Measurements from ENCODE around the gene ABTB1.

ABTB1 gene

DNA sequence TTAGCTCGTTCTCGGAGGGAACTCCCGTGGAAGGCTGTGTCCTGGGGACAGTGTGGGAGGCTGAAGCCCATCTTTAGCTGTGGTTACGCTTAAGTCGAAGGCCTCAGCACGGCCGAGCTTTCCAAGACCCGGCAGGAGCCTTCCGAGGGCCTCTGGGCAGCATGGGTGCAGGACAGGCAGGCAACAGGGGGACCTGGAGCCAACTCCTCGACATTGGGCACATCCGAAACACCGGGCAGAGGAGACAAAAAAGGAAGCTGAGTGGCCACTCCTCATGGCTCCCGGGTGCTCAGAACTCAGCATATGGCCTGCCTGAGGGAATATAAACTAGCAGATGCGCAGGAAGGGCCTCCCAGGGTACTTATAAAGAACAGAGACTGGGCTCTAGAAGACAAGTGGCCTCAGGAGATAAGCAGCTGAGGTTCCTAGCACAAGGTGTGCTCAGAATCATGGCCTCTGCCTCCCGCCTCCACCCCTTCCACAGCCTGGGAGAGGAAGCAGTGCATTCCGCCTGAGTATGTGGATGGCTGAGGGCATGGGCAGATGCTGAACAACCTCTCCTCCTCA lies 34.1 kb downstream of the ABTB1 start:
- H3K27ac ChIP-seq = no peak overlapping the region
- TF ChIP-seq, protein P1, sequence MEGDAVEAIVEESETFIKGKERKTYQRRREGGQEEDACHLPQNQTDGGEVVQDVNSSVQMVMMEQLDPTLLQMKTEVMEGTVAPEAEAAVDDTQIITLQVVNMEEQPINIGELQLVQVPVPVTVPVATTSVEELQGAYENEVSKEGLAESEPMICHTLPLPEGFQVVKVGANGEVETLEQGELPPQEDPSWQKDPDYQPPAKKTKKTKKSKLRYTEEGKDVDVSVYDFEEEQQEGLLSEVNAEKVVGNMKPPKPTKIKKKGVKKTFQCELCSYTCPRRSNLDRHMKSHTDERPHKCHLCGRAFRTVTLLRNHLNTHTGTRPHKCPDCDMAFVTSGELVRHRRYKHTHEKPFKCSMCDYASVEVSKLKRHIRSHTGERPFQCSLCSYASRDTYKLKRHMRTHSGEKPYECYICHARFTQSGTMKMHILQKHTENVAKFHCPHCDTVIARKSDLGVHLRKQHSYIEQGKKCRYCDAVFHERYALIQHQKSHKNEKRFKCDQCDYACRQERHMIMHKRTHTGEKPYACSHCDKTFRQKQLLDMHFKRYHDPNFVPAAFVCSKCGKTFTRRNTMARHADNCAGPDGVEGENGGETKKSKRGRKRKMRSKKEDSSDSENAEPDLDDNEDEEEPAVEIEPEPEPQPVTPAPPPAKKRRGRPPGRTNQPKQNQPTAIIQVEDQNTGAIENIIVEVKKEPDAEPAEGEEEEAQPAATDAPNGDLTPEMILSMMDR (conservative IDR thresholded peaks at IDR 0.05) = no peak

DNA sequence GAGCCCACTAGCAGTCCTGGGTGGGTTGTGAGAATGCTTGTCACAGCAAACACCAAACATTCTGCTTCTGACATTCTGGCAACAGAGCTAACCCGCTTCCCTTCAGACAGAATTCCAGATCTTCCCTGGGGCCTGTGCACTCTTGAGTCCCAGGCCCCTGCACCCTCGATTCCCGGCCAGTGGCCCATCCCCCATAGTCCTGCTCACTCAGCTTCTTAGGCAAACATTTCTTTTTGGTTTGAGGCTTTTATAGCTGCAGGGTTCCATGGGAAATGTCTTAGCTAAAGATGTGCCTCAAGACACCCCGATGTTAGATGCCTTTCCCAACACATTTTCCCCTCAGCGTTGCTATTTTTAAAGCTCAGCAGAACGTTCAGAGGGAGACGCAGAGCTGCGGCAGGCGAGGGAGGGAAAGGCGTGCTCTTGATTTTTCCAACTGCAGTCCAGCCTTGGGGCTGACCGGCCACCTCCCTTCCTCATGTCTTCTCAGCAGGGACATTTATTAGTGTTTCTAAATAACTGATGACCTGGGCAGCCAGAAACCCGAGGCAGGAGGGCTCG lies 35.2 kb downstream of the ABTB1 start:
- TF ChIP-seq, protein P1 (conservative IDR thresholded peaks at IDR 0.05) = no peak
- no peak overlapping the region for H3K27ac ChIP-seq

DNA sequence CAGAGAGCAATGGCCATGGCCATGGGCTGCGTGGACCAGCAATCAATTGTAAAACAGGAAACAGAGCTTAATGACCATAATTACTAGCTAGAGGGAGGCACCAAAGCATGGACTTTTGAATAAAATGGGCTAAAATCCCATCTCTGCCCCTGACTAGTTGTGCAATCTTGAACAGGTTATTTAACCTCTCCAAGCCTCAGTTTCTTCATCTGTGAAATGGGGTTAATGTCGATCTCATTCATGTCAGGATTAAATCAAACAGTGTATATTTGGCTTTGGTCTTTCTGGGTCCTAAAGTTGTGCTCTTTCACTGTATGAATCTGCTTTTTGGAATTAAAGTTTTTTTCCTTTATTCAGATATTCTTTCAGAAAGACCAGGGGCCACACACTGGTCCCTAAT lies 36.1 kb downstream of the ABTB1 start:
- H3K27ac ChIP-seq = no peak overlapping the region
- TF ChIP-seq, protein P1 (conservative IDR thresholded peaks at IDR 0.05) = no peak

DNA sequence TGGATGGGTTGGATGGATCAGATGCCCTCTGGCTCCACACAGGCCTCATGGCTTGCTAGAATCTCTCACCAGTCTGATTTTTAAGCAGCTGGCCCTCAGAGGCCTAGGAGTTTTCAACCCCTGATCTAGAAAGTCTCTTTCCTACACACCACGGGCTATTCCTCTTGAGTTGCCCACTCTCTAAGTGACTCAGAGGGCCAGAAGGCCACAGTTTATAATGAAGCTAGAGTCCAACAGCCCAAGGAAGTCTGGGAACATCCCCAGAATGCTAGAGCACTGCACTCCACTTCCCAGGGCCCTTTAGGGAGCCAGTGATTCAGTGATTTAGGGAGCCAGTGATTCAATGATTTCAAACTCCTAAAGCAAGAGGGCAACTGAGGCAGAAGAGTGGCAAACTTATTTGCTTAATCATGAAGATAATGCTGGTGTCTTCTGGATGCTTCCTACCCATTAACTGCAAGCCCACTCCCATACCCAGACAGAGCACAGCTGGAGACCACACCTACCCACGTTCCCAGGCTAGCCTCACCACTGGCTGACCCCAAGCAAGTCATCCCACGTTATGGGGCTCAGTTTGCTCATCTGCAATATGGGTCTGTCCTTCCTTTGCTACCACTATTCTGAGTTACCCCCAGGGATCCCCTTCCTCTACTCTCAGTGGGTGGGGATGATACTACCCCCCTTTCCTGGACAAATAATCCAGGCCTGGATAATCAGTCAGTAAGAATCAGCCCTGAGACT lies 36.7 kb downstream of the ABTB1 start:
- no peak overlapping the region for H3K27ac ChIP-seq
- TF ChIP-seq, protein P1 (conservative IDR thresholded peaks at IDR 0.05) = no peak

DNA sequence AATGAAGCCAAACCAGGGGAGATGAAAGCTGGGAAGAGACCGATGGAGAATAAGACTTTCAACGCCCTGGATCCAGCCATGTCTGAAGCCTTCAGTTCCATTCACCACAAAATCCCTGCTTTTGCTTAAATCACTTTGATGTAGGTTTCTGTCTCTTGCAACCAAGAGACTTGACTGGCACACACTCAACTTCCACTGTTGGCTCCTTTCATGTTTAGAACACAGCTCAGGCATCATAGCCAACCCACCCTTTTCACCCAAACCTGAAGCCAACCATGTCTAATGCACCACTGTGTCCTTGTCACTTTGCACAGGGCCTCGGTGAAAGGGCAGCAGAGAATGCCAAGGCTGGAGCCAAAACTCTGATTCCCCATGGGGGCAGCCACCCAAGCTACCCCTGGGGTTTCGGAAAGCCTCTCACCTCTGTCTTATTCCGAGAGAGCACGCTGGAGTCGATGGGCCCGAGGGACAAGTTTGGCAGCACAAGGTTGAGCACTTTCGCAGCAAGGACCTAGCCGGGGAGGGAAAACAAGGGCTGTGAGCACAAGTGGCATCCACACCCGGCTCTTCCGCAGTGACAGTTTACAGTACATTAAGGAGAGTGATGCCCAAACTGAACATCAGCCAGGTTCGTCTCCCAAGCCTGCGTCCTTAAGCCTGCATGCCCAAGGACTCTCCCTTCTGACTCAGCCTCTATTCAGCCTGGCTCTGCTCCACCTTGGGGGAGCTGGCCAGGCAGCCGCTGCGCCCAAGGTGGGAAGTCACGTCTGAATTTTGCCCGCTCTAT lies 37.6 kb downstream of the ABTB1 start:
- no peak overlapping the region for H3K27ac ChIP-seq
- TF ChIP-seq, protein P1 (conservative IDR thresholded peaks at IDR 0.05) = no peak

DNA sequence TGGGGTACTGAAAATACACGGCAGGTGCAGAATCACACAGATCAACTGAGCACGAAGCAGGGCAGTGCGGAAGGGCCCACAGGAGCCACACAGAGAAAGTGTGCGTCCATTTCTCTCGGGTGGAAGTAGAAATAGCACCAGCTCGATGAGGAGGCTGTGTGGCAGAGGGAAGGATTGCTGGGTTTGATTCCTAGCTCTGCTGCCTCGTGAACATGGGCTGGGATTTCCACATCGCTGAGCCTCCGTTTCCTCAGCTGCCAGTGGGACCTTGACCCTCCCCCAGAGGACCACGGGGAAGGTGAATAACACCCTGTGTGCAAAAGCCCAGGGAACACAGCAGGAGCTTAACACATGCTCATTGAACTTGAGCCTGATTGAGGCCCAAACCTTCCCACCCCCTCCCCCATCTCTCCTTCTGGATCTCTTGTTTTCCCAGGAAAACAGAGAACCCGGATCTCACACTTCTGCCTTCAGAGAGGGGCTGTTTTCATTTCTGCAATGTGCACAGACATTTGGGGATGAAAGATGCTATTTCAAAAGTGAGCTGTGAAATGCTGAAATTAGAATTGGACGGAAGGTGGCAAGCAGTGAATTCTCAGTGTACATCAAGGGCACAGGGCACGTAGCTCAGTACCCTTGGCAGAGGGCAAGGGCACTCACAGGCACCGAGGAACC lies 38.4 kb downstream of the ABTB1 start:
- H3K27ac ChIP-seq = no peak overlapping the region
- TF ChIP-seq, protein P1 (conservative IDR thresholded peaks at IDR 0.05) = no peak
